H9 (cell line): ENCODE measurements around the gene ZNF793. TPM values are rescaled to one million over a fixed set of nuclear protein-coding genes. Genes with fewer than 3 reads are reported as not detected.

Experiments
- DNase-seq: peaks from one replicate; pipeline ENCODE4 v3.0.0-alpha.2; 2017
- H2AFZ ChIP-seq: one replicate; pipeline ENCODE4 v1.6.1; 2013; ENCODE audit warnings: mild to moderate bottlenecking, low read length, control low read depth, moderate library complexity
- H2AK5ac ChIP-seq: 2 replicates; pipeline ENCODE4 v1.6.1; 2013; ENCODE audit warnings: low read length, control low read depth, mixed read lengths; ENCODE audit not compliant: insufficient read length
- H2BK120ac ChIP-seq: one replicate; pipeline ENCODE4 v1.6.1; 2013; ENCODE audit warnings: low read depth, mild to moderate bottlenecking, low read length, control low read depth, inconsistent platforms; ENCODE audit not compliant: poor library complexity, severe bottlenecking
- H2BK12ac ChIP-seq: 2 replicates; pipeline ENCODE4 v1.6.1; 2013; ENCODE audit warnings: low read length, control low read depth, mixed read lengths, low read depth; ENCODE audit not compliant: insufficient read length
- H2BK15ac ChIP-seq: 2 replicates; pipeline ENCODE4 v1.6.1; 2013; ENCODE audit warnings: low read depth, low read length, control low read depth
- H2BK20ac ChIP-seq: one replicate; pipeline ENCODE4 v1.6.1; 2013; ENCODE audit warnings: low read depth, mild to moderate bottlenecking, low read length, control low read depth, inconsistent platforms; ENCODE audit not compliant: poor library complexity, severe bottlenecking
- H2BK5ac ChIP-seq: 2 replicates; pipeline ENCODE4 v1.6.1; 2013; ENCODE audit warnings: low read length, control low read depth, mixed read lengths; ENCODE audit not compliant: insufficient read length
- H3K14ac ChIP-seq: 2 replicates; pipeline ENCODE4 v1.6.1; 2013; ENCODE audit warnings: low read length, control low read depth; ENCODE audit not compliant: insufficient read depth
- H3K18ac ChIP-seq: 2 replicates; pipeline ENCODE4 v1.6.1; 2013; ENCODE audit warnings: low read depth, mild to moderate bottlenecking, mixed read lengths, low read length, control low read depth; ENCODE audit not compliant: insufficient read length
- H3K23ac ChIP-seq: 2 replicates; pipeline ENCODE4 v1.6.1; 2013; ENCODE audit warnings: low read length, control low read depth, mixed read lengths, low read depth; ENCODE audit not compliant: insufficient read length
- H3K23me2 ChIP-seq: 2 replicates; pipeline ENCODE4 v1.6.1; 2013; ENCODE audit warnings: low read depth, mild to moderate bottlenecking, mixed read lengths, low read length, control low read depth; ENCODE audit not compliant: insufficient read length, poor library complexity, severe bottlenecking
- H3K27ac ChIP-seq: 2 replicates; pipeline ENCODE4 v1.5.1; 2013; ENCODE audit warnings: low read length, control low read depth, mixed read lengths, low read depth; ENCODE audit not compliant: insufficient read length
- H3K27me3 ChIP-seq: 2 replicates; pipeline ENCODE4 v1.6.1; 2013; ENCODE audit warnings: low read length, control low read depth, inconsistent platforms; ENCODE audit not compliant: insufficient read depth
- H3K4ac ChIP-seq: 2 replicates; pipeline ENCODE4 v1.6.1; 2013; ENCODE audit warnings: low read depth, mild to moderate bottlenecking, control low read depth, inconsistent platforms, low read length, moderate library complexity
- H3K4me1 ChIP-seq: 2 replicates; pipeline ENCODE4 v1.6.1; 2013; ENCODE audit warnings: low read length, control low read depth, inconsistent platforms; ENCODE audit not compliant: insufficient read depth
- H3K4me2 ChIP-seq: 2 replicates; pipeline ENCODE4 v1.6.1; 2013; ENCODE audit warnings: low read length, control low read depth, mixed read lengths; ENCODE audit not compliant: insufficient read length, insufficient read depth
- H3K56ac ChIP-seq: 2 replicates; pipeline ENCODE4 v1.6.1; 2013; ENCODE audit warnings: low read depth, mild to moderate bottlenecking, mixed read lengths, low read length, control low read depth; ENCODE audit not compliant: insufficient read length
- H3K79me1 ChIP-seq: 2 replicates; pipeline ENCODE4 v1.6.1; 2013; ENCODE audit warnings: low read depth, mild to moderate bottlenecking, moderate library complexity, low read length, control low read depth, inconsistent platforms; ENCODE audit not compliant: insufficient read depth, poor library complexity, severe bottlenecking
- H3K79me2 ChIP-seq: 2 replicates; pipeline ENCODE4 v1.6.1; 2013; ENCODE audit warnings: low read length, control low read depth, inconsistent platforms; ENCODE audit not compliant: insufficient read depth
- H3K9ac ChIP-seq: 2 replicates; pipeline ENCODE4 v1.6.1; 2013; ENCODE audit warnings: low read length, control low read depth, mixed read lengths; ENCODE audit not compliant: insufficient read length; ENCODE audit errors: extremely low read depth
- H3K9me3 ChIP-seq: one replicate; pipeline ENCODE4 v1.6.1; 2013; ENCODE audit warnings: low read depth, low read length, inconsistent platforms; ENCODE audit not compliant: control insufficient read depth
- H3T11ph ChIP-seq: one replicate; pipeline ENCODE4 v1.6.1; 2013; ENCODE audit warnings: mild to moderate bottlenecking, low read length, control low read depth, inconsistent platforms
- H4K20me1 ChIP-seq: one replicate; pipeline ENCODE4 v1.6.1; 2013; ENCODE audit not compliant: control insufficient read depth, insufficient read length, insufficient read depth
- H4K5ac ChIP-seq: 2 replicates; pipeline ENCODE4 v1.6.1; 2013; ENCODE audit warnings: low read depth, mild to moderate bottlenecking, mixed read lengths, low read length, control low read depth; ENCODE audit not compliant: insufficient read length
- H4K8ac ChIP-seq: replicated peaks from 2 replicates; pipeline ENCODE4 v1.6.1; 2013; ENCODE audit warnings: low read length, control low read depth, mixed read lengths, low read depth; ENCODE audit not compliant: insufficient read length
- H4K91ac ChIP-seq: 2 replicates; pipeline ENCODE4 v1.6.1; 2013; ENCODE audit warnings: low read depth, mild to moderate bottlenecking, moderate library complexity, mixed read lengths, low read length, control low read depth; ENCODE audit not compliant: insufficient read length
- H3K27ac Mint-ChIP-seq, 3 experiments: 2 replicates in 2 of 3; 3 replicates in 1 of 3; pipeline ENCODE4 v1.8.0; 2020 to 2021; ENCODE audit warnings: mixed read lengths in 3 of 3, mild to moderate bottlenecking in 1 of 3, moderate library complexity in 1 of 3
- H3K27me3 Mint-ChIP-seq: 2 replicates; pipeline ENCODE4 v1.8.0; 2021; ENCODE audit warnings: low read depth, mild to moderate bottlenecking, moderate library complexity, mixed read lengths
- H3K36me3 Mint-ChIP-seq, 3 experiments: 2 replicates in 2 of 3; 3 replicates in 1 of 3; pipeline ENCODE4 v1.8.0; 2020 to 2021; ENCODE audit warnings: low read depth in 3 of 3, mixed read lengths in 3 of 3; ENCODE audit not compliant: insufficient read depth in 1 of 3
- H3K4me1 Mint-ChIP-seq, 2 experiments: 2 replicates each; pipeline ENCODE4 v1.8.0; 2020; ENCODE audit warnings: mixed read lengths in 2 of 2
- H3K4me3 Mint-ChIP-seq, 2 experiments: 2 replicates in 1 of 2; 3 replicates in 1 of 2; pipeline ENCODE4 v1.8.0; 2020 to 2021; ENCODE audit warnings: mild to moderate bottlenecking in 2 of 2, mixed read lengths in 2 of 2, moderate library complexity in 1 of 2
- H3K9me3 Mint-ChIP-seq, 2 experiments: 2 replicates in 1 of 2; 3 replicates in 1 of 2; pipeline ENCODE4 v1.8.0; 2020; ENCODE audit warnings: mild to moderate bottlenecking in 2 of 2, mixed read lengths in 2 of 2, moderate library complexity in 1 of 2
- WGBS: extraction: QIAGEN DNeasy Blood & Tissue Kit; methylation state at CpG from one replicate; pipeline ENCODE4 v1.1.7; 2013; ENCODE audit warnings: missing lambda C conversion rate, low lambda C conversion rate, mixed read lengths; ENCODE audit not compliant: insufficient read length; ENCODE audit errors: extremely low coverage; 5-methylcytosine and 5-hydroxymethylcytosine counted together
- total RNA-seq: library from RNA; stranded (reverse); gene quantifications from 2 replicates; pipeline ENCODE4 v1.2.1, GENCODE V29; 2021
- TF ChIP-seq, protein P1 (sequence below): fragments of 200-600 bp; sonication (generic); conservative IDR thresholded peaks from 3 replicates; pipeline ENCODE4 v1.8.0; 2021; ENCODE audit warnings: antibody characterized with exemption, mild to moderate bottlenecking

Gene ZNF793
- total RNA-seq, 1 experiment from 2014 or later: 17.1 TPM

DNA sequence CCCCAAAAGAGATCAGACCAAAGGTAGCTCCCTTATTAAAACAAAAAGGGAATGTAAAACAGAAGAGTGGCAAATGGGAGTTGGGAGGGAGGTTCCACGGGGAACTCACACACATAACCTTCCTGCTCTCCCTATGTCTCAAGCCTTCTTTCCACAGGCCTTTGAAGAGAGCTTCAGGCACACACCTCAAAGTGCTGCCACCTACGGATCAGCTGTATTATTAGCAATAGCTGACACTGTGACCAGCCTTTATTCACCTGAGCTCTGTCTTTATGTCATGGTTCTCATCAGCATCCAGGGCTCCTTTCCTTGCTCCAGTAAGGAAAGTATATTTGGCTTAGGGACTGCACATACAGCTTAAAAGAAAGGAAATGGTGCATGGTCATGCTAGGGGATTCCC is 76.6 kb downstream of the ZNF793 start:
- H2BK15ac ChIP-seq: no peak overlapping the region
- no peak overlapping the region for H3T11ph ChIP-seq
- H3K4me1 ChIP-seq: no peaks in the 10 kb centered on the region
- H3K23ac ChIP-seq: no peak overlapping the region
- no peak overlapping the region for H4K91ac ChIP-seq
- H3K9me3 ChIP-seq: peaks cover 33% of the 10 kb centered on the region
- no peak overlapping the region for H3K27ac ChIP-seq
- H3K4me2 ChIP-seq: no peak overlapping the region
- no peak overlapping the region for H3K4me3 Mint-ChIP-seq
- no peak overlapping the region for H3K9ac ChIP-seq
- WGBS: no CpG with 5 or more reads among the region's 2 CpGs
- H2AFZ ChIP-seq: no peak overlapping the region
- peaks cover 43 to 60% of the 10 kb centered on the region in 2 experiments for H3K9me3 Mint-ChIP-seq
- DNase-seq: no peak
- no peak overlapping the region for H3K18ac ChIP-seq
- H3K27me3 Mint-ChIP-seq: no peaks in the 10 kb centered on the region
- no peaks in the 10 kb centered on the region for H3K79me2 ChIP-seq
- no peak overlapping the region for H2BK5ac ChIP-seq
- no peak overlapping the region for H2BK12ac ChIP-seq
- H3K4me1 Mint-ChIP-seq: no peaks in the 10 kb centered on the region
- H4K5ac ChIP-seq: no peak overlapping the region
- no peak overlapping the region for H2AK5ac ChIP-seq
- no peak overlapping the region for H3K27ac Mint-ChIP-seq
- H4K20me1 ChIP-seq: no peaks in the 10 kb centered on the region
- no peaks in the 10 kb centered on the region for H3K23me2 ChIP-seq
- no peak overlapping the region for H3K4ac ChIP-seq
- H3K56ac ChIP-seq: no peak overlapping the region
- no peaks in the 10 kb centered on the region for H3K79me1 ChIP-seq
- TF ChIP-seq, protein P1, sequence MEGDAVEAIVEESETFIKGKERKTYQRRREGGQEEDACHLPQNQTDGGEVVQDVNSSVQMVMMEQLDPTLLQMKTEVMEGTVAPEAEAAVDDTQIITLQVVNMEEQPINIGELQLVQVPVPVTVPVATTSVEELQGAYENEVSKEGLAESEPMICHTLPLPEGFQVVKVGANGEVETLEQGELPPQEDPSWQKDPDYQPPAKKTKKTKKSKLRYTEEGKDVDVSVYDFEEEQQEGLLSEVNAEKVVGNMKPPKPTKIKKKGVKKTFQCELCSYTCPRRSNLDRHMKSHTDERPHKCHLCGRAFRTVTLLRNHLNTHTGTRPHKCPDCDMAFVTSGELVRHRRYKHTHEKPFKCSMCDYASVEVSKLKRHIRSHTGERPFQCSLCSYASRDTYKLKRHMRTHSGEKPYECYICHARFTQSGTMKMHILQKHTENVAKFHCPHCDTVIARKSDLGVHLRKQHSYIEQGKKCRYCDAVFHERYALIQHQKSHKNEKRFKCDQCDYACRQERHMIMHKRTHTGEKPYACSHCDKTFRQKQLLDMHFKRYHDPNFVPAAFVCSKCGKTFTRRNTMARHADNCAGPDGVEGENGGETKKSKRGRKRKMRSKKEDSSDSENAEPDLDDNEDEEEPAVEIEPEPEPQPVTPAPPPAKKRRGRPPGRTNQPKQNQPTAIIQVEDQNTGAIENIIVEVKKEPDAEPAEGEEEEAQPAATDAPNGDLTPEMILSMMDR: peak; percentile 61; the same call in 2 of the 3 replicates
- no peak overlapping the region for H3K14ac ChIP-seq
- no peak overlapping the region for H2BK20ac ChIP-seq
- no peaks in the 10 kb centered on the region for H3K27me3 ChIP-seq
- H3K36me3 Mint-ChIP-seq: peaks cover 58 to 62% (median 60%) of the 10 kb centered on the region in 3 experiments
- no peak overlapping the region for H4K8ac ChIP-seq
- no peak overlapping the region for H2BK120ac ChIP-seq

Other genes with a start within 250 kb of the ZNF793 start
- gene ZNF527, start 135.8 kb upstream of the ZNF793 start, total RNA-seq: 5.2 and 6.1 TPM in 2 replicates
- gene ZNF569, start 39.5 kb upstream of the ZNF793 start, total RNA-seq: 12.9 and 14.2 TPM in 2 replicates
- 5.0 and 5.9 TPM in 2 replicates for gene ZNF570, start 37.6 kb upstream of the ZNF793 start, total RNA-seq
- 4.5 and 5.3 TPM in 2 replicates for gene ZNF571, start 87.9 kb downstream of the ZNF793 start, total RNA-seq
- gene ZNF540, start 87.9 kb downstream of the ZNF793 start, total RNA-seq: 0.20 and 0.22 TPM in 2 replicates
- 10.1 and 10.8 TPM in 2 replicates for gene ZFP30, start 148.5 kb downstream of the ZNF793 start, total RNA-seq
- gene ZNF607, start 212.8 kb downstream of the ZNF793 start, total RNA-seq: 24.3 and 27.5 TPM in 2 replicates